HG03439 (cell line): Measurements from ENCODE around the gene TMEM248.
"Not testable (repeated sequence)": the region's sequence is repeated elsewhere in the genome, so short reads cannot be mapped to it uniquely, and the experiment has no call there.

Experiments
- ATAC-seq: cut with Tn5 transposase; IDR thresholded peaks from one replicate; pipeline ENCODE4 v1.9.1; 2021; ENCODE audit warnings: mild to moderate bottlenecking, moderate library complexity; ENCODE audit not compliant: unreplicated experiment

TMEM248 gene

GRCh38 chr7:66907731-66908130 is 13.3 kb upstream of the TMEM248 start:
- ATAC-seq, result no peak

GRCh38 chr7:66908598-66908997 is 12.4 kb upstream of the TMEM248 start:
- not testable (repeated sequence) for ATAC-seq

DNA sequence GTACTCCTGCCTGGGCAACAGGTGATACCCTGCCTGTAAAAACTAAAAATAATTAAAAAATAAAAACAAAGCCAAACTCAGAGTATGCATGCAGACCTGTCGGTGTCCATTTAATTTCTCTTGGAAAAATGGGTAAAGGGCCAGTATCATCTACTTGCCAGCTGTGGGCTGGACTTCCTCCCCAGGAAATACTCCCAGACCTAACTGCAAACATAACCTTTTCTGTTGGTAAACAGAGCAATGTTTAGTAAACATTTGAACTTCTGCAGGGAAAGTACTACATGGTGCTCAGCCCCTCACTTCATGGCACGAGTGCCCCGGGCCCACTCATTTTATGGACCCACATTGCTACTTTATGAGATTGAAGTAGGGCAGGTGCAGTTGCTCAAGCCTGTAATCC is 10.2 kb upstream of the TMEM248 start:
- ATAC-seq, result no peak

DNA sequence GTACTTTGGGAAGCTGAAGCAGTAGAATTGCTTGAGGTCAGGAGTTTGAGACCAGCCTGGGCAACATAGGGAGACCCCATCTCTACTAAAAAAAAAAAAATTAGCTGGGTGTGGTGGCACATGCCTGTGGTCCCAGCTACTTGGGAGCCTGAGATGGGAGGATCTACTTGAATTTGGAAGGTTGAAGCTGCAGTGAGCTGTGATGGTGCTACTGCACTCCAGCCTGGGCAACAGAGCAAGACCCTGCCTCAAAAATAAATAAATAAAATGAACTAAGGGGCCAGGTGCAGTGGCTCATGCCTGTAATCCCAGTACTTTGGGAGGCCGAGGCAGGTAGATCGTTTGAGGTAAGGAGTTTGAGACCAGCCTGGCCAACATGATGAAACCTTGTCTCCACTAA is 9.8 kb upstream of the TMEM248 start:
- ATAC-seq, result not testable (repeated sequence)

GRCh38 chr7:66912195-66912594 is 8.8 kb upstream of the TMEM248 start:
- ATAC-seq, result no peak

GRCh38 chr7:66913118-66914037 is 7.6 kb upstream of the TMEM248 start:
- ATAC-seq, result no peak

GRCh38 chr7:66917904-66918303 is 3.1 kb upstream of the TMEM248 start:
- not testable (repeated sequence) for ATAC-seq

DNA sequence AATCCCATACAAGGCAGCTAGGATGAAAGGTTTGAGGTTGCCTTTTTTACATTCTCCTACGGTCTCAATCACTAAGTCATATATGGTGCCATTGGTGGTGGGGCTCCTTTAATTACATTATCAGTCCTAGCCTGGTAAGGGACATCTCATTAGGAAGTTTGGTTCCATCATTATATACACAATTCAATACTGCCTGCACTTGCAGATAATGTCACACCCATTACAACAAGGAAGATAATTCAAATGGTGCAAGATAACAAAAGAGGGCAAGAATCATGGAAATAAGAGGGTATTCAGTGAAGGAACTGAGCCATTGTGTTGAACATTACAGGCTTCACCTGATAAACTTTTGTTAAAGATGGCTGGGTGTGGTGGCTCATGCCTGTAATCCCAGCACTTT is 1.7 kb upstream of the TMEM248 start:
- no peak for ATAC-seq

GRCh38 chr7:66919704-66920103 is 1.3 kb upstream of the TMEM248 start:
- ATAC-seq, result no peak

GRCh38 chr7:66920256-66920655 is 769 bp upstream of the TMEM248 start:
- ATAC-seq, result no peak

DNA sequence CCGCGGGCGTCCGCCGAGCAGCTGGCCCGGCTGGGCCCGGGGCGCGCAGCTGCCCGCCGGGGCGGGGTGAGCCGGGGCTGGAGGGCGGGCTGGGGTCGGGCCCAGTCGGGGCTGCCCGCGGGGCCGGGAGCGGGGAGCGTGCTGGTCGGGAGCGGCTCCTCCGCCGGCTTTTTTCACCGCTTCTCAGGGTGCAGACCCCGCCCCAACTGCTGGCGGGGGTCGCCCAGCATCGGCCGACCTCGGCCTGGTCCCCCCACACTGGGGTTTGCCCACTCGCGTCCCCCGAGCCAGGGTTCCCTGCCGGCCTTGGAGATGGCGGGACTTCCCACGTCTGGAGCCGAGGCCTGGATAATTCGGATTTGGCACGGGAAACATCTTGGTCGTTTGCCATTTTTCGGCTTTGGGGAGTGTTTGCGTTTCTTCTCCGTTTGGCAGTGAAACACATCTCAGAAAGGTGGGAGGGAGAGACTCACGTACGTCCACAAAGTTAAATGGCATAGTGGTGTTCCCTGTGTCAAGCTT is 432 bp downstream of the TMEM248 start:
- peak; percentile 23 for ATAC-seq

GRCh38 chr7:66921918-66922486 is 977 bp downstream of the TMEM248 start:
- no peak for ATAC-seq

- no peak for ATAC-seq
Measured at GRCh38 chr7:66925255-66925654, 4.2 kb downstream of the TMEM248 start.

- no peak for ATAC-seq
Measured at GRCh38 chr7:66927348-66927948, 6.4 kb downstream of the TMEM248 start.

GRCh38 chr7:66928388-66928787 is 7.4 kb downstream of the TMEM248 start:
- ATAC-seq, result no peak

GRCh38 chr7:66929165-66929564 is 8.1 kb downstream of the TMEM248 start:
- ATAC-seq, result no peak

DNA sequence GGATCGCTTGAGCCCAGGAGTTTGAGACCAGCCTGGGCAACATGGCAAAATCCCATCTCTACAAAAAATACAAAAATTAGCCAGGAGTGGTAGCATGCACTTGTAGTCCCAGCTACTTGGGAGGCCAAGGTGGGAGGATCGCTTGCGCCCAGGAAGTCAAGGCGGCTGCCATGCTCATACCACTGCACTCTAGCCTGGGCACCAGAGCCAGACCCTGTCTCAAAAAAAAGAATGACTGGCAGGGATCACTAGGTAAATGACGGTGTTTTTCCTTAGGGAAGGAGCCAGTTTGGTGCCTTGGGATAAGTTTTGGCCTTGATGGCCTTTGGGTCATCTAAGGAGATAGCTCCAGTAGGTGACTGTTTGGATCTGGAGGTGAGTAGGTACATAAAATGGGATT is 8.9 kb downstream of the TMEM248 start:
- ATAC-seq, result no peak

DNA sequence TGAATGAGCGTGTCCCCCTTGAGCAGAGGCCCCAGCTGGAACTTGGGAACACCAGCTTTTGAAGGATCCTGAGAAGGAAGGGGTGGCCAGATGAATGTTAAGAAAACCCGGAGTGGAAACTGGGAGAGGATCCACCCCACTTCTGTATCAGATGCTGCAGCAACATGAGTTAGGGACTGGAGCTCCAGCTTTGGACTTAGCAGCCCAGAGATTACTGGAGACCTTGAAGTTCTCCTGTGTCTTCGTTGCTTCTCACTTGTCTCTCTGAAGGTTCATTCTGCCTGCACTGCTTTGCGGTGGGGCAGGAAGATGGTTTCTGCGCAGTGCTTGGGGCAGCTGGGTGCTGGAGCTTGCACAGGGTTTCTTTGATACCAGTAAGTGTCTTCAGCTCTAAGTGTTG is 9.3 kb downstream of the TMEM248 start:
- ATAC-seq, result no peak

DNA sequence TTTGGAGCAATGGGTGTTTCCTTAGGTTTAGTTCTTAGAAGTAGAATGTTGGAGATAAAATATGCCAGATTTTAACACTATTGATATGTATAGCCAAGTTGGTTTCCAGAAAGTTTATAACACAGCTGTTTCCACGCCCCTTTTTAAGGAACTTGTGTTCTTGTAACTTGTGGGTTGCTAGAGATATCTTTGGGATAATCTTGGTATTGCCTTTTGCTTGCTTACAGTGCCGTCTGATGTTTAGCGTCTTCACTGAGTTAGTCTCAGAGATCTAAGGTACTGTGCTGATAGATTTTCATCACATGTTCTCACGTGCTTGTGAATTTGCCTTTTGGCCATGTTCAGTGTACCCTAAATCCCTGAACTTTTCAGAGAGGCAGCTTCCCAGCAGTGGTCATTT is 12.4 kb downstream of the TMEM248 start:
- no peak for ATAC-seq

DNA sequence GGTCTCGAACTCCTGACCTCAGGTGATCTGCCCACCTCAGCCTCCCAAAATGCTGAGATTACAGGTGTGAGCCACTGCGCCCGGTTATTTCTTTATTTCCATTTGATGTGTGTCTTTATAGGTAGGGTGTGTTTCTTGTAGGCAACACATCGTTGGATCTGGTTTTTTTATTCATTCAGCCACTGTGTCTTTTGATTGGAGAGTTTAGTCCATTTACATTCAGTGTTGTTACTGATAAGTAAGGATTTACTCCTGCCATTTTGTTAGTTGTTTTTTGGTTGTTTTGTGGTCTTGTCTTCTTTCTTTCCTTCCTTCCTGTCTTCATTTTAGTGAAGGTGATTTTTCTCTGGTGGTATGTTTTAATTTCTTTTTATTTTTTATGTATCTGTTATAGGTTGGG is 16.9 kb downstream of the TMEM248 start:
- no peak for ATAC-seq

DNA sequence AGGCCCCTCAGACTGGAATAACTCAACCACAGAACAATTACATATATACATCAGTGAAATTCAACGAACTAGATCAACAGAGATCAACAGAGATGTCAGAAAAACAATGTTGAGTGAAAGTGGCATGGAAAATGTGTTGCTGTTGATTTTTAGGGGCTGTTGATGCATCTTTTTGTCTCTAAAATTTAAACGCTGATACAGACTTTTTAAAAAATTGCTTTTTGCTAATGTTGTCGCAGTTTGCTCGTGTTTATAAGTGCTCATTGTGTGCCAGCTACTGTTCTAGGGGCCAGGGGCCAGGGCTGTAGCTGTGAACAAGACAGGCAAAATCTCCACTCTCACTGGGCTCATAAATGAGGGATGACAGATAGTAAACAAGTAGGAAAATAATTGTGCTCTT is 18.3 kb downstream of the TMEM248 start:
- ATAC-seq, result no peak

DNA sequence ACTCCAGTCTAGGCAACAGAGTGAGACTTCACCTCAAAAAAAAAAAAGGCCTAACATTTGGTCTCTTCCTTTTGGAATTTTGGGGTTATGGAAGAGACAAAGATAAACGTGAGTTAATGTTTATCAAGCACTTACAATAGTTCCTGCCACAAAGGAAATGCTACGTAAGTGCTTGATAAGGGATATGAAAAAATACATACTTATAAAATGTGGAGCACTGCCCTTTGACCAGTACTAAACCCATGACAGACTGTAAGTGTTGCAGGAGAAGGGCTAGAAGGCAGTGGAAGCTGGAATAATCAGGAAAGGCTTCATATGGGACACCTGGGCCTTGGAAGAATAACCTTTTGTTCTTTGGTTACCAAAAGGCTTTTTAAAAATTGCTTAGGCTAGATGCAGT is 25.5 kb downstream of the TMEM248 start:
- ATAC-seq, result no peak
